ENCODE results near the gene TPSD1.

DNA sequence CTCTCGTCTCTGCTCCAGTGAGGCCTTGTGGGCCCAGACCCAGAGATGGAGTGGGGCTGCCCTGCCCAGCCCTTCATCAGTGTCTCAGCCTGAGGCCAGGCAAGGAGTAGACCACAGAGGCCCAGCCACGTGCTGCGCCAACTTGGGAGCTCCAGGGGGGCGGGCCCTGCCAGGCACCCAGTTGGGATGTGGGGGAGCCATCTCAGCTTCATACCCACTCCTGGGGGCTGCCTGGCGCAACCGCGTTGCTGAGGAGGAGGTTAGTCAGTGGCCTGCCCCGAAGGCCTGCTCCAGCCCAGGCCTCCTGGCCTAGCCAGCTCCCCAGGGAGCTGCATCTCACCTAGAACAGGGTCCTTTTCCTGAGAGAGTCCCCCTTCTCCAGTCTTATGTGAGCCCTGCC is 42.6 kb upstream of the TPSD1 start:
- TF ChIP-seq, protein P1, sequence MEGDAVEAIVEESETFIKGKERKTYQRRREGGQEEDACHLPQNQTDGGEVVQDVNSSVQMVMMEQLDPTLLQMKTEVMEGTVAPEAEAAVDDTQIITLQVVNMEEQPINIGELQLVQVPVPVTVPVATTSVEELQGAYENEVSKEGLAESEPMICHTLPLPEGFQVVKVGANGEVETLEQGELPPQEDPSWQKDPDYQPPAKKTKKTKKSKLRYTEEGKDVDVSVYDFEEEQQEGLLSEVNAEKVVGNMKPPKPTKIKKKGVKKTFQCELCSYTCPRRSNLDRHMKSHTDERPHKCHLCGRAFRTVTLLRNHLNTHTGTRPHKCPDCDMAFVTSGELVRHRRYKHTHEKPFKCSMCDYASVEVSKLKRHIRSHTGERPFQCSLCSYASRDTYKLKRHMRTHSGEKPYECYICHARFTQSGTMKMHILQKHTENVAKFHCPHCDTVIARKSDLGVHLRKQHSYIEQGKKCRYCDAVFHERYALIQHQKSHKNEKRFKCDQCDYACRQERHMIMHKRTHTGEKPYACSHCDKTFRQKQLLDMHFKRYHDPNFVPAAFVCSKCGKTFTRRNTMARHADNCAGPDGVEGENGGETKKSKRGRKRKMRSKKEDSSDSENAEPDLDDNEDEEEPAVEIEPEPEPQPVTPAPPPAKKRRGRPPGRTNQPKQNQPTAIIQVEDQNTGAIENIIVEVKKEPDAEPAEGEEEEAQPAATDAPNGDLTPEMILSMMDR (conservative IDR thresholded peaks at IDR 0.05; ENCODE audit: low read depth in 2 of 2): no peak
- TF ChIP-seq EZH2phosphoT487 (IDR thresholded peaks at IDR 0.05; ENCODE audit: unreplicated experiment): no peak
- TF ChIP-seq, protein P2, sequence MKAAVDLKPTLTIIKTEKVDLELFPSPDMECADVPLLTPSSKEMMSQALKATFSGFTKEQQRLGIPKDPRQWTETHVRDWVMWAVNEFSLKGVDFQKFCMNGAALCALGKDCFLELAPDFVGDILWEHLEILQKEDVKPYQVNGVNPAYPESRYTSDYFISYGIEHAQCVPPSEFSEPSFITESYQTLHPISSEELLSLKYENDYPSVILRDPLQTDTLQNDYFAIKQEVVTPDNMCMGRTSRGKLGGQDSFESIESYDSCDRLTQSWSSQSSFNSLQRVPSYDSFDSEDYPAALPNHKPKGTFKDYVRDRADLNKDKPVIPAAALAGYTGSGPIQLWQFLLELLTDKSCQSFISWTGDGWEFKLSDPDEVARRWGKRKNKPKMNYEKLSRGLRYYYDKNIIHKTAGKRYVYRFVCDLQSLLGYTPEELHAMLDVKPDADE (IDR thresholded peaks at IDR 0.05): no peak
- TF ChIP-seq JUNB (IDR thresholded peaks at IDR 0.05; ENCODE audit: unreplicated experiment): no peak
- TF ChIP-seq POLR2AphosphoS5 (IDR thresholded peaks at IDR 0.05; ENCODE audit: low read depth): no peak
- TF ChIP-seq, protein P3, sequence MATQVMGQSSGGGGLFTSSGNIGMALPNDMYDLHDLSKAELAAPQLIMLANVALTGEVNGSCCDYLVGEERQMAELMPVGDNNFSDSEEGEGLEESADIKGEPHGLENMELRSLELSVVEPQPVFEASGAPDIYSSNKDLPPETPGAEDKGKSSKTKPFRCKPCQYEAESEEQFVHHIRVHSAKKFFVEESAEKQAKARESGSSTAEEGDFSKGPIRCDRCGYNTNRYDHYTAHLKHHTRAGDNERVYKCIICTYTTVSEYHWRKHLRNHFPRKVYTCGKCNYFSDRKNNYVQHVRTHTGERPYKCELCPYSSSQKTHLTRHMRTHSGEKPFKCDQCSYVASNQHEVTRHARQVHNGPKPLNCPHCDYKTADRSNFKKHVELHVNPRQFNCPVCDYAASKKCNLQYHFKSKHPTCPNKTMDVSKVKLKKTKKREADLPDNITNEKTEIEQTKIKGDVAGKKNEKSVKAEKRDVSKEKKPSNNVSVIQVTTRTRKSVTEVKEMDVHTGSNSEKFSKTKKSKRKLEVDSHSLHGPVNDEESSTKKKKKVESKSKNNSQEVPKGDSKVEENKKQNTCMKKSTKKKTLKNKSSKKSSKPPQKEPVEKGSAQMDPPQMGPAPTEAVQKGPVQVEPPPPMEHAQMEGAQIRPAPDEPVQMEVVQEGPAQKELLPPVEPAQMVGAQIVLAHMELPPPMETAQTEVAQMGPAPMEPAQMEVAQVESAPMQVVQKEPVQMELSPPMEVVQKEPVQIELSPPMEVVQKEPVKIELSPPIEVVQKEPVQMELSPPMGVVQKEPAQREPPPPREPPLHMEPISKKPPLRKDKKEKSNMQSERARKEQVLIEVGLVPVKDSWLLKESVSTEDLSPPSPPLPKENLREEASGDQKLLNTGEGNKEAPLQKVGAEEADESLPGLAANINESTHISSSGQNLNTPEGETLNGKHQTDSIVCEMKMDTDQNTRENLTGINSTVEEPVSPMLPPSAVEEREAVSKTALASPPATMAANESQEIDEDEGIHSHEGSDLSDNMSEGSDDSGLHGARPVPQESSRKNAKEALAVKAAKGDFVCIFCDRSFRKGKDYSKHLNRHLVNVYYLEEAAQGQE (IDR thresholded peaks at IDR 0.05; ENCODE audit: unreplicated experiment): no peak
- no peak for TF ChIP-seq EZH2 (IDR thresholded peaks at IDR 0.05; ENCODE audit: low read depth, unreplicated experiment)
